HEK293 (cell line): ENCODE measurements around the gene ZNF260.

Source experiments
- KLF16 ChIP-seq: fragments of 450-650 bp; formaldehyde crosslinking; IDR thresholded peaks from 2 replicates; pipeline ENCODE4 v1.5.1; 2017; ENCODE audit warnings: missing biosample characterization, missing genetic modification characterization
- KLF9 ChIP-seq: fragments of 450-650 bp; formaldehyde crosslinking; IDR thresholded peaks from 2 replicates; pipeline ENCODE4 v1.5.1; 2016; ENCODE audit warnings: missing biosample characterization, missing genetic modification characterization, low read depth
- ZFP69B ChIP-seq: fragments of 450-650 bp; formaldehyde crosslinking; IDR thresholded peaks from 2 replicates; pipeline ENCODE4 v1.5.1; 2016; ENCODE audit warnings: missing biosample characterization, missing genetic modification characterization
- ZNF133 ChIP-seq: fragments of 450-650 bp; formaldehyde crosslinking; IDR thresholded peaks from 2 replicates; pipeline ENCODE4 v1.5.1; 2016; ENCODE audit warnings: missing biosample characterization, missing genetic modification characterization
- ZNF24 ChIP-seq: fragments of 450-650 bp; formaldehyde crosslinking; IDR thresholded peaks from 2 replicates; pipeline ENCODE4 v1.5.1; 2016; ENCODE audit warnings: missing biosample characterization, missing genetic modification characterization
- ZNF248 ChIP-seq: fragments of 450-650 bp; formaldehyde crosslinking; IDR thresholded peaks from 2 replicates; pipeline ENCODE4 v1.5.1; 2017; ENCODE audit warnings: missing biosample characterization, missing genetic modification characterization
- ZNF292 ChIP-seq: fragments of 450-650 bp; formaldehyde crosslinking; IDR thresholded peaks from 2 replicates; pipeline ENCODE4 v1.5.1; 2016; ENCODE audit warnings: low read depth, missing biosample characterization, missing genetic modification characterization, borderline replicate concordance
- ZNF335 ChIP-seq: fragments of 450-650 bp; formaldehyde crosslinking; conservative IDR thresholded peaks from 2 replicates; pipeline ENCODE4 v1.5.1; 2016; ENCODE audit warnings: missing biosample characterization, missing genetic modification characterization
- ZNF521 ChIP-seq: fragments of 450-650 bp; formaldehyde crosslinking; IDR thresholded peaks from 2 replicates; pipeline ENCODE4 v1.5.1; 2017; ENCODE audit warnings: missing biosample characterization, mild to moderate bottlenecking, missing genetic modification characterization
- ZNF548 ChIP-seq: fragments of 450-650 bp; formaldehyde crosslinking; IDR thresholded peaks from 2 replicates; pipeline ENCODE4 v1.5.1; 2016; ENCODE audit warnings: missing biosample characterization, missing genetic modification characterization
- ZNF600 ChIP-seq: fragments of 450-650 bp; formaldehyde crosslinking; IDR thresholded peaks from 2 replicates; pipeline ENCODE4 v1.5.1; 2016; ENCODE audit warnings: missing biosample characterization, missing genetic modification characterization
- ZNF621 ChIP-seq: fragments of 450-650 bp; formaldehyde crosslinking; IDR thresholded peaks from 2 replicates; pipeline ENCODE4 v1.5.1; 2017; ENCODE audit warnings: missing biosample characterization, missing genetic modification characterization
- ZNF623 ChIP-seq: fragments of 450-650 bp; formaldehyde crosslinking; IDR thresholded peaks from 2 replicates; pipeline ENCODE4 v1.5.1; 2016; ENCODE audit warnings: missing biosample characterization, missing genetic modification characterization
- ZNF624 ChIP-seq: fragments of 450-650 bp; formaldehyde crosslinking; IDR thresholded peaks from 2 replicates; pipeline ENCODE4 v1.5.1; 2017; ENCODE audit warnings: missing biosample characterization, missing genetic modification characterization
- ZNF664 ChIP-seq: fragments of 450-650 bp; formaldehyde crosslinking; IDR thresholded peaks from 2 replicates; pipeline ENCODE4 v1.5.1; 2016; ENCODE audit warnings: missing biosample characterization, missing genetic modification characterization
- ZNF785 ChIP-seq: fragments of 450-650 bp; formaldehyde crosslinking; IDR thresholded peaks from 2 replicates; pipeline ENCODE4 v1.5.1; 2016; ENCODE audit warnings: missing biosample characterization, missing genetic modification characterization
- ZSCAN23 ChIP-seq: fragments of 450-650 bp; formaldehyde crosslinking; IDR thresholded peaks from 2 replicates; pipeline ENCODE4 v1.5.1; 2016; ENCODE audit warnings: missing biosample characterization, missing genetic modification characterization
- TF ChIP-seq, protein P1 (sequence below): fragments of 450-650 bp; formaldehyde crosslinking; IDR thresholded peaks from 2 replicates; pipeline ENCODE4 v1.5.1; 2016; ENCODE audit warnings: missing biosample characterization, missing genetic modification characterization
- TF ChIP-seq, protein P2 (sequence below): fragments of 450-650 bp; formaldehyde crosslinking; IDR thresholded peaks from 2 replicates; pipeline ENCODE4 v1.5.1; 2016; ENCODE audit warnings: missing biosample characterization, missing genetic modification characterization
- TF ChIP-seq, protein P3 (sequence below): fragments of 450-650 bp; formaldehyde crosslinking; IDR thresholded peaks from 2 replicates; pipeline ENCODE4 v1.5.1; 2016; ENCODE audit warnings: missing biosample characterization, missing genetic modification characterization
- TF ChIP-seq, protein P4 (sequence below): fragments of 450-650 bp; formaldehyde crosslinking; IDR thresholded peaks from 2 replicates; pipeline ENCODE4 v1.5.1; 2016; ENCODE audit warnings: missing biosample characterization, missing genetic modification characterization
- TF ChIP-seq, protein P5 (sequence below): fragments of 450-650 bp; formaldehyde crosslinking; optimal IDR thresholded peaks from 2 replicates; pipeline ENCODE3; 2016; ENCODE audit warnings: missing biosample characterization, mild to moderate bottlenecking, missing genetic modification characterization
- TF ChIP-seq, protein P6 (sequence below): fragments of 450-650 bp; formaldehyde crosslinking; IDR thresholded peaks from 2 replicates; pipeline ENCODE4 v1.5.1; 2016; ENCODE audit warnings: missing biosample characterization, missing genetic modification characterization
- TF ChIP-seq, protein P7 (sequence below): fragments of 450-650 bp; formaldehyde crosslinking; IDR thresholded peaks from 2 replicates; pipeline ENCODE4 v1.5.1; 2016; ENCODE audit warnings: missing biosample characterization, missing genetic modification characterization
- TF ChIP-seq, protein P8 (sequence below): fragments of 450-650 bp; formaldehyde crosslinking; IDR thresholded peaks from 2 replicates; pipeline ENCODE4 v1.5.1; 2017; ENCODE audit warnings: missing biosample characterization, missing genetic modification characterization

Gene ZNF260

DNA sequence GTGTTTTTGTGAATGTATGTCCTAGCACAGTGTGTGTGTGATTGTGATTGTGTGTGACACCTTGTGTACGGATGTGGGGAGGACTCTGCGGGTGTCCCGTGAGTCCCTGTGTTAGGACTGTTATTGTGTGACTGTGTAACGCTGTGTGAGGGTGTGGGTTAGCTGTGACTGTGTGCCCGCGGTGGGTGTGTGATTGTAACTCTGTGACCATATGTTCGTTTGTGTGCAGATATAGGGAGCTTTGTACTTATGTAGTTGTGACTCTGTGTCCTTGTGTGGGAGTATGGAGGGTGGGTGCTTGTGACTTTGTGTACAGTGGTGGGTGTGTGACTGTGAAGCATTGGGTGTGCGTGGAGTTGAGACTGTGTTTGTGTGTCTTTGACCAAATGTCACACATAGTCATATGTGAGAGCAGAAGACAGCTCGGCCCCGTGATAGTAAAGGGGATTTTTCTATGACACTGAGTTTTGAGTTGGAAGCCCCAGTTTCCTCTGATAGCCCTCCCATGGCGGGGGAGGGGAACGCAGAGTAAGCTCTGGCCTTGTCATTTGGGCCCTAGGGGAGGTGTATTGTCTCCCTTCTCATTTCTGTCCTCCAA, 949 bp upstream of the ZNF260 start (continued):
- TF ChIP-seq, protein P1, sequence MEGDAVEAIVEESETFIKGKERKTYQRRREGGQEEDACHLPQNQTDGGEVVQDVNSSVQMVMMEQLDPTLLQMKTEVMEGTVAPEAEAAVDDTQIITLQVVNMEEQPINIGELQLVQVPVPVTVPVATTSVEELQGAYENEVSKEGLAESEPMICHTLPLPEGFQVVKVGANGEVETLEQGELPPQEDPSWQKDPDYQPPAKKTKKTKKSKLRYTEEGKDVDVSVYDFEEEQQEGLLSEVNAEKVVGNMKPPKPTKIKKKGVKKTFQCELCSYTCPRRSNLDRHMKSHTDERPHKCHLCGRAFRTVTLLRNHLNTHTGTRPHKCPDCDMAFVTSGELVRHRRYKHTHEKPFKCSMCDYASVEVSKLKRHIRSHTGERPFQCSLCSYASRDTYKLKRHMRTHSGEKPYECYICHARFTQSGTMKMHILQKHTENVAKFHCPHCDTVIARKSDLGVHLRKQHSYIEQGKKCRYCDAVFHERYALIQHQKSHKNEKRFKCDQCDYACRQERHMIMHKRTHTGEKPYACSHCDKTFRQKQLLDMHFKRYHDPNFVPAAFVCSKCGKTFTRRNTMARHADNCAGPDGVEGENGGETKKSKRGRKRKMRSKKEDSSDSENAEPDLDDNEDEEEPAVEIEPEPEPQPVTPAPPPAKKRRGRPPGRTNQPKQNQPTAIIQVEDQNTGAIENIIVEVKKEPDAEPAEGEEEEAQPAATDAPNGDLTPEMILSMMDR (tag by site-specific recombination): peak; percentile 13
- TF ChIP-seq, protein P2, sequence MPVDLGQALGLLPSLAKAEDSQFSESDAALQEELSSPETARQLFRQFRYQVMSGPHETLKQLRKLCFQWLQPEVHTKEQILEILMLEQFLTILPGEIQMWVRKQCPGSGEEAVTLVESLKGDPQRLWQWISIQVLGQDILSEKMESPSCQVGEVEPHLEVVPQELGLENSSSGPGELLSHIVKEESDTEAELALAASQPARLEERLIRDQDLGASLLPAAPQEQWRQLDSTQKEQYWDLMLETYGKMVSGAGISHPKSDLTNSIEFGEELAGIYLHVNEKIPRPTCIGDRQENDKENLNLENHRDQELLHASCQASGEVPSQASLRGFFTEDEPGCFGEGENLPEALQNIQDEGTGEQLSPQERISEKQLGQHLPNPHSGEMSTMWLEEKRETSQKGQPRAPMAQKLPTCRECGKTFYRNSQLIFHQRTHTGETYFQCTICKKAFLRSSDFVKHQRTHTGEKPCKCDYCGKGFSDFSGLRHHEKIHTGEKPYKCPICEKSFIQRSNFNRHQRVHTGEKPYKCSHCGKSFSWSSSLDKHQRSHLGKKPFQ (tag by site-specific recombination): no peak; the same call in 1 of the 2 replicates
- TF ChIP-seq, protein P3, sequence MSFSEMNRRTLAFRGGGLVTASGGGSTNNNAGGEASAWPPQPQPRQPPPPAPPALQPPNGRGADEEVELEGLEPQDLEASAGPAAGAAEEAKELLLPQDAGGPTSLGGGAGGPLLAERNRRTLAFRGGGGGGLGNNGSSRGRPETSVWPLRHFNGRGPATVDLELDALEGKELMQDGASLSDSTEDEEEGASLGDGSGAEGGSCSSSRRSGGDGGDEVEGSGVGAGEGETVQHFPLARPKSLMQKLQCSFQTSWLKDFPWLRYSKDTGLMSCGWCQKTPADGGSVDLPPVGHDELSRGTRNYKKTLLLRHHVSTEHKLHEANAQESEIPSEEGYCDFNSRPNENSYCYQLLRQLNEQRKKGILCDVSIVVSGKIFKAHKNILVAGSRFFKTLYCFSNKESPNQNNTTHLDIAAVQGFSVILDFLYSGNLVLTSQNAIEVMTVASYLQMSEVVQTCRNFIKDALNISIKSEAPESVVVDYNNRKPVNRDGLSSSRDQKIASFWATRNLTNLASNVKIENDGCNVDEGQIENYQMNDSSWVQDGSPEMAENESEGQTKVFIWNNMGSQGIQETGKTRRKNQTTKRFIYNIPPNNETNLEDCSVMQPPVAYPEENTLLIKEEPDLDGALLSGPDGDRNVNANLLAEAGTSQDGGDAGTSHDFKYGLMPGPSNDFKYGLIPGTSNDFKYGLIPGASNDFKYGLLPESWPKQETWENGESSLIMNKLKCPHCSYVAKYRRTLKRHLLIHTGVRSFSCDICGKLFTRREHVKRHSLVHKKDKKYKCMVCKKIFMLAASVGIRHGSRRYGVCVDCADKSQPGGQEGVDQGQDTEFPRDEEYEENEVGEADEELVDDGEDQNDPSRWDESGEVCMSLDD: peak; percentile 82
- no peak; the same call in 1 of the 2 replicates for TF ChIP-seq ZNF24 (tag by site-specific recombination)
- TF ChIP-seq ZNF785 (tag by site-specific recombination): peak; percentile 95; the same call in 1 of the 2 replicates
- TF ChIP-seq, protein P4, sequence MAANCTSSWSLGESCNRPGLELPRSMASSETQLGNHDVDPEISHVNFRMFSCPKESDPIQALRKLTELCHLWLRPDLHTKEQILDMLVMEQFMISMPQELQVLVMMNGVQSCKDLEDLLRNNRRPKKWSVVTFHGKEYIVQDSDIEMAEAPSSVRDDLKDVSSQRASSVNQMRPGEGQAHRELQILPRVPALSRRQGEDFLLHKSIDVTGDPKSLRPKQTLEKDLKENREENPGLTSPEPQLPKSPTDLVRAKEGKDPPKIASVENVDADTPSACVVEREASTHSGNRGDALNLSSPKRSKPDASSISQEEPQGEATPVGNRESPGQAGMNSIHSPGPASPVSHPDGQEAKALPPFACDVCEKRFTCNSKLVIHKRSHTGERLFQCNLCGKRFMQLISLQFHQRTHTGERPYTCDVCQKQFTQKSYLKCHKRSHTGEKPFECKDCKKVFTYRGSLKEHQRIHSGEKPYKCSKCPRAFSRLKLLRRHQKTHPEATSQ (tag by site-specific recombination): peak; percentile 15; the same call in 1 of the 2 replicates
- TF ChIP-seq, protein P5, sequence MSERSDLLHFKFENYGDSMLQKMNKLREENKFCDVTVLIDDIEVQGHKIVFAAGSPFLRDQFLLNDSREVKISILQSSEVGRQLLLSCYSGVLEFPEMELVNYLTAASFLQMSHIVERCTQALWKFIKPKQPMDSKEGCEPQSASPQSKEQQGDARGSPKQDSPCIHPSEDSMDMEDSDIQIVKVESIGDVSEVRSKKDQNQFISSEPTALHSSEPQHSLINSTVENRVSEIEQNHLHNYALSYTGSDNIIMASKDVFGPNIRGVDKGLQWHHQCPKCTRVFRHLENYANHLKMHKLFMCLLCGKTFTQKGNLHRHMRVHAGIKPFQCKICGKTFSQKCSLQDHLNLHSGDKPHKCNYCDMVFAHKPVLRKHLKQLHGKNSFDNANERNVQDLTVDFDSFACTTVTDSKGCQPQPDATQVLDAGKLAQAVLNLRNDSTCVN (tag by site-specific recombination): peak; percentile 82
- no peak for TF ChIP-seq ZNF248 (tag by site-specific recombination)
- TF ChIP-seq, protein P6, sequence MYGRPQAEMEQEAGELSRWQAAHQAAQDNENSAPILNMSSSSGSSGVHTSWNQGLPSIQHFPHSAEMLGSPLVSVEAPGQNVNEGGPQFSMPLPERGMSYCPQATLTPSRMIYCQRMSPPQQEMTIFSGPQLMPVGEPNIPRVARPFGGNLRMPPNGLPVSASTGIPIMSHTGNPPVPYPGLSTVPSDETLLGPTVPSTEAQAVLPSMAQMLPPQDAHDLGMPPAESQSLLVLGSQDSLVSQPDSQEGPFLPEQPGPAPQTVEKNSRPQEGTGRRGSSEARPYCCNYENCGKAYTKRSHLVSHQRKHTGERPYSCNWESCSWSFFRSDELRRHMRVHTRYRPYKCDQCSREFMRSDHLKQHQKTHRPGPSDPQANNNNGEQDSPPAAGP: peak; percentile 41; the same call in 1 of the 2 replicates
- TF ChIP-seq, protein P7, sequence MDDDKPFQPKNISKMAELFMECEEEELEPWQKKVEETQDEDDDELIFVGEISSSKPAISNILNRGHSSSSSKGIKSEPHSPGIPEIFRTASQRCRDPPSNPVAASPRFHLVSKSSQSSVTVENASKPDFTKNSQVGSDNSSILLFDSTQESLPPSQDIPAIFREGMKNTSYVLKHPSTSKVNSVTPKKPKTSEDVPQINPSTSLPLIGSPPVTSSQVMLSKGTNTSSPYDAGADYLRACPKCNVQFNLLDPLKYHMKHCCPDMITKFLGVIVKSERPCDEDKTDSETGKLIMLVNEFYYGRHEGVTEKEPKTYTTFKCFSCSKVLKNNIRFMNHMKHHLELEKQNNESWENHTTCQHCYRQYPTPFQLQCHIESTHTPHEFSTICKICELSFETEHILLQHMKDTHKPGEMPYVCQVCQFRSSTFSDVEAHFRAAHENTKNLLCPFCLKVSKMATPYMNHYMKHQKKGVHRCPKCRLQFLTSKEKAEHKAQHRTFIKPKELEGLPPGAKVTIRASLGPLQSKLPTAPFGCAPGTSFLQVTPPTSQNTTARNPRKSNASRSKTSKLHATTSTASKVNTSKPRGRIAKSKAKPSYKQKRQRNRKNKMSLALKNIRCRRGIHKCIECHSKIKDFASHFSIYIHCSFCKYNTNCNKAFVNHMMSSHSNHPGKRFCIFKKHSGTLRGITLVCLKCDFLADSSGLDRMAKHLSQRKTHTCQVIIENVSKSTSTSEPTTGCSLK (tag by site-specific recombination): peak; percentile 96
- TF ChIP-seq ZNF335 (tag by site-specific recombination): peak; percentile 99
- TF ChIP-seq ZSCAN23 (tag by site-specific recombination): peak; percentile 88
- TF ChIP-seq ZNF621 (tag by site-specific recombination): peak; percentile 30; the same call in 1 of the 2 replicates
- peak; percentile 28; the same call in 1 of the 2 replicates for TF ChIP-seq ZNF664
- TF ChIP-seq ZNF292 (tag by site-specific recombination): no peak
- peak; percentile 93 for TF ChIP-seq ZNF600 (tag by site-specific recombination)
- TF ChIP-seq ZNF133 (tag by site-specific recombination): peak; percentile 80
- TF ChIP-seq ZFP69B: peak; percentile 85
- TF ChIP-seq KLF16 (tag by site-specific recombination): 0 out of 2 replicates have a peak, but pooled peaks have one; percentile 31
- no peak for TF ChIP-seq ZNF624 (tag by site-specific recombination)
- TF ChIP-seq KLF9: peak; percentile 70
- TF ChIP-seq ZNF548 (tag by site-specific recombination): peak; percentile 90
- TF ChIP-seq ZNF623 (tag by site-specific recombination): no peak
- TF ChIP-seq, protein P8, sequence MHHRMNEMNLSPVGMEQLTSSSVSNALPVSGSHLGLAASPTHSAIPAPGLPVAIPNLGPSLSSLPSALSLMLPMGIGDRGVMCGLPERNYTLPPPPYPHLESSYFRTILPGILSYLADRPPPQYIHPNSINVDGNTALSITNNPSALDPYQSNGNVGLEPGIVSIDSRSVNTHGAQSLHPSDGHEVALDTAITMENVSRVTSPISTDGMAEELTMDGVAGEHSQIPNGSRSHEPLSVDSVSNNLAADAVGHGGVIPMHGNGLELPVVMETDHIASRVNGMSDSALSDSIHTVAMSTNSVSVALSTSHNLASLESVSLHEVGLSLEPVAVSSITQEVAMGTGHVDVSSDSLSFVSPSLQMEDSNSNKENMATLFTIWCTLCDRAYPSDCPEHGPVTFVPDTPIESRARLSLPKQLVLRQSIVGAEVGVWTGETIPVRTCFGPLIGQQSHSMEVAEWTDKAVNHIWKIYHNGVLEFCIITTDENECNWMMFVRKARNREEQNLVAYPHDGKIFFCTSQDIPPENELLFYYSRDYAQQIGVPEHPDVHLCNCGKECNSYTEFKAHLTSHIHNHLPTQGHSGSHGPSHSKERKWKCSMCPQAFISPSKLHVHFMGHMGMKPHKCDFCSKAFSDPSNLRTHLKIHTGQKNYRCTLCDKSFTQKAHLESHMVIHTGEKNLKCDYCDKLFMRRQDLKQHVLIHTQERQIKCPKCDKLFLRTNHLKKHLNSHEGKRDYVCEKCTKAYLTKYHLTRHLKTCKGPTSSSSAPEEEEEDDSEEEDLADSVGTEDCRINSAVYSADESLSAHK (tag by site-specific recombination): peak; percentile 8; the same call in 1 of the 2 replicates
- no peak for TF ChIP-seq ZNF521 (tag by site-specific recombination)
